ENCODE data around the gene BCL6. TPM values are rescaled to one million over a fixed set of nuclear protein-coding genes. Genes with fewer than 3 reads are reported as not detected.
"Not testable (repeated sequence)": the region's sequence is repeated elsewhere in the genome, so short reads cannot be mapped to it uniquely, and the experiment has no call there.

The BCL6 gene
- total RNA-seq, 1 experiment from 2014 or later = 1.3 TPM

- in situ Hi-C loops (cut with HindIII; ENCODE audit: low sequenced_read_pairs) = loop anchor here (25.0 kb wide), 1 partner anchor 356 kb away; no protein-coding TSS in a partner anchor
- DNase-seq (ENCODE audit: low spot score) = no peak
Measured at GRCh38 chr3:187693431-187693830, 51.8 kb downstream of the BCL6 start.

GRCh38 chr3:187689984-187690383 is 55.3 kb downstream of the BCL6 start:
- in situ Hi-C loops (cut with HindIII; ENCODE audit: low sequenced_read_pairs) = loop anchor here (25.0 kb wide), 1 partner anchor 353 kb away; no protein-coding TSS in a partner anchor
- DNase-seq (ENCODE audit: low spot score) = no peak

- DNase-seq (ENCODE audit: low spot score) = no peak
- in situ Hi-C loops (cut with HindIII; ENCODE audit: low sequenced_read_pairs) = loop anchor here (25.0 kb wide), 1 partner anchor 349 kb away; no protein-coding TSS in a partner anchor
Measured at GRCh38 chr3:187686621-187687273, 58.5 kb downstream of the BCL6 start.

- in situ Hi-C loops (cut with HindIII; ENCODE audit: low sequenced_read_pairs) = loop anchor here (25.0 kb wide), 1 partner anchor 349 kb away; no protein-coding TSS in a partner anchor
- no peak for DNase-seq (ENCODE audit: low spot score)
Measured at GRCh38 chr3:187685948-187686347, 59.3 kb downstream of the BCL6 start.

GRCh38 chr3:187684880-187685279 is 60.4 kb downstream of the BCL6 start:
- in situ Hi-C loops (cut with HindIII; ENCODE audit: low sequenced_read_pairs) = loop anchor here (25.0 kb wide), 1 partner anchor 348 kb away; no protein-coding TSS in a partner anchor
- no peak for DNase-seq (ENCODE audit: low spot score)

- in situ Hi-C loops (cut with HindIII; ENCODE audit: low sequenced_read_pairs) = loop anchor here (25.0 kb wide), 1 partner anchor 347 kb away; no protein-coding TSS in a partner anchor
- no peak for DNase-seq (ENCODE audit: low spot score)
Measured at GRCh38 chr3:187684444-187684843, 60.8 kb downstream of the BCL6 start.

GRCh38 chr3:187681756-187682155 is 63.5 kb downstream of the BCL6 start:
- not testable (repeated sequence) for DNase-seq (ENCODE audit: low spot score)
- in situ Hi-C loops (cut with HindIII; ENCODE audit: low sequenced_read_pairs) = loop anchor here (25.0 kb wide), 1 partner anchor 344 kb away; no protein-coding TSS in a partner anchor

- peak; percentile 68 for DNase-seq (ENCODE audit: low spot score)
- in situ Hi-C loops (cut with HindIII; ENCODE audit: low sequenced_read_pairs) = loop anchor here (25.0 kb wide), 1 partner anchor 343 kb away; no protein-coding TSS in a partner anchor
Measured at GRCh38 chr3:187679638-187680396, 65.5 kb downstream of the BCL6 start.

- peak; percentile 10 for DNase-seq (ENCODE audit: low spot score)
- in situ Hi-C loops (cut with HindIII; ENCODE audit: low sequenced_read_pairs) = loop anchor here (25.0 kb wide), 1 partner anchor 341 kb away; no protein-coding TSS in a partner anchor
Measured at GRCh38 chr3:187678726-187679268, 66.5 kb downstream of the BCL6 start.

- in situ Hi-C loops (cut with HindIII; ENCODE audit: low sequenced_read_pairs) = loop anchor here (25.0 kb wide), 1 partner anchor 340 kb away; no protein-coding TSS in a partner anchor
- DNase-seq (ENCODE audit: low spot score) = no peak
Measured at GRCh38 chr3:187677604-187678003, 67.7 kb downstream of the BCL6 start.

GRCh38 chr3:187673012-187673411 is 72.3 kb downstream of the BCL6 start:
- in situ Hi-C loops (cut with HindIII; ENCODE audit: low sequenced_read_pairs) = no loop called here

More at GRCh38 chr3:187673012-187673411, 72.3 kb downstream of the BCL6 start:
- no peak for DNase-seq (ENCODE audit: low spot score)

Other genes with a start within 250 kb of the BCL6 start
- gene SST, start 75.1 kb downstream of the BCL6 start, total RNA-seq (2014; rRNA removed; shearing (Covaris generic)) = not detected in 2 replicates
- gene RTP2, start 42.9 kb downstream of the BCL6 start, total RNA-seq (2014; rRNA removed; shearing (Covaris generic)) = not detected in 2 replicates

All from G401 (cell line).